ENCODE data around the gene CYP27B1. TPM values are rescaled to one million over a fixed set of nuclear protein-coding genes. Genes with fewer than 3 reads are reported as not detected.
A peak's percentile ranks its signal among the peaks of the same experiment; 100 is the strongest.

Gene CYP27B1
- total and polyA plus RNA-seq, 5 donors = 0.12 to 0.22 (median 0.16) TPM; not detected in 1

- H3K27ac ChIP-seq (ENCODE audit: low read length) = no peak overlapping the region
- intact Hi-C loops (cut with DNase I) = no loop called here
- H3K4me3 ChIP-seq (ENCODE audit: low read length) = peak overlapping the region; percentile 97
- H3K4me1 ChIP-seq (ENCODE audit: control insufficient read depth, insufficient read depth, low read length) = peaks cover 2% of the 10 kb centered on the region
- no peaks in the 10 kb centered on the region for H3K9me3 ChIP-seq (ENCODE audit: control insufficient read depth, low read length)
- DNase-seq (peak in 2 of 3 donors; percentile 74), ATAC-seq (no peak)
- 2% methylated on average over 76 of the region's 76 CpGs for WGBS
- H3K27me3 ChIP-seq (ENCODE audit: control insufficient read depth, insufficient read depth) = no peaks in the 10 kb centered on the region
Measured at GRCh38 chr12:57755454-57756372, 11.2 kb downstream of the CYP27B1 start.

- Histone ChIP-seq H3K9me3 (ENCODE audit: control insufficient read depth, low read length) (no peaks in the 10 kb centered on the region), H3K27me3 (ENCODE audit: control insufficient read depth, insufficient read depth) (no peaks in the 10 kb centered on the region), H3K4me3 (ENCODE audit: low read length) (peak overlapping the region; percentile 97), H3K4me1 (ENCODE audit: control insufficient read depth, insufficient read depth, low read length) (peaks cover 2% of the 10 kb centered on the region), H3K27ac (ENCODE audit: low read length) (no peak overlapping the region)
- ATAC-seq (no peak), DNase-seq (peak in 1 of 3 donors; percentile 75)
- intact Hi-C loops (cut with DNase I) = no loop called here
- under 1% methylated on average over 33 of the region's 34 CpGs for WGBS
Measured at GRCh38 chr12:57755194-57755453, 11.8 kb downstream of the CYP27B1 start.

GRCh38 chr12:57754411-57755193 lies 12.3 kb downstream of the CYP27B1 start, which contains the start of gene MARCHF9:
Gene MARCHF9, plus strand, starts transcription at chr12:57755103. Its CDS starts 426 bp downstream, at chr12:57755529.
- no peak within 1 kb of the TSS for H3K27ac ChIP-seq (ENCODE audit: low read length)
- DNase-seq (peak; percentile 57 to 86 (median 84)), ATAC-seq (peak in 1 of 2 donors; percentile 2)
- H3K4me3 ChIP-seq (ENCODE audit: low read length) = peak within 1 kb of the TSS; percentile 97
- H3K27me3 ChIP-seq (ENCODE audit: control insufficient read depth, insufficient read depth) = no peaks in the 10 kb centered on the region
- H3K4me1 ChIP-seq (ENCODE audit: control insufficient read depth, insufficient read depth, low read length) = peaks cover 2% of the 10 kb centered on the region
- intact Hi-C loops (cut with DNase I) = no loop called here
- 1% methylated on average over 41 of the region's 41 CpGs for WGBS
- H3K9me3 ChIP-seq (ENCODE audit: control insufficient read depth, low read length) = no peaks in the 10 kb centered on the region

GRCh38 chr12:57753756-57754337 lies 13.0 kb downstream of the CYP27B1 start:
- 24% methylated on average over 1 of the region's 1 CpG for WGBS
- H3K27me3 ChIP-seq (ENCODE audit: control insufficient read depth, insufficient read depth) = no peaks in the 10 kb centered on the region
- H3K4me1 ChIP-seq (ENCODE audit: control insufficient read depth, insufficient read depth, low read length) = peaks cover 2% of the 10 kb centered on the region
- no peak for ATAC-seq
- no peak overlapping the region for H3K27ac ChIP-seq (ENCODE audit: low read length)
- H3K9me3 ChIP-seq (ENCODE audit: control insufficient read depth, low read length) = no peaks in the 10 kb centered on the region
- H3K4me3 ChIP-seq (ENCODE audit: low read length) = no peak overlapping the region
- intact Hi-C loops (cut with DNase I) = no loop called here
- peak in 1 of 3 donors; percentile 37 for DNase-seq

GRCh38 chr12:57752668-57753000 lies 14.2 kb downstream of the CYP27B1 start:
- Histone ChIP-seq H3K27ac (ENCODE audit: low read length) (no peak overlapping the region), H3K9me3 (ENCODE audit: control insufficient read depth, low read length) (no peaks in the 10 kb centered on the region), H3K27me3 (ENCODE audit: control insufficient read depth, insufficient read depth) (no peaks in the 10 kb centered on the region), H3K4me1 (ENCODE audit: control insufficient read depth, insufficient read depth, low read length) (peaks cover 2% of the 10 kb centered on the region), H3K4me3 (ENCODE audit: low read length) (peak overlapping the region; percentile 12)
- intact Hi-C loops (cut with DNase I) = no loop called here
- WGBS = under 1% methylated on average over 5 of the region's 5 CpGs
- ATAC-seq = no peak
- DNase-seq = no peak

- peak within 1 kb of the TSS; percentile 65 for H3K27ac ChIP-seq (ENCODE audit: low read length)
- H3K4me1 ChIP-seq (ENCODE audit: control insufficient read depth, insufficient read depth, low read length) = peaks cover 2% of the 10 kb centered on the region
- intact Hi-C loops (cut with DNase I) = no loop called here
- H3K27me3 ChIP-seq (ENCODE audit: control insufficient read depth, insufficient read depth) = no peaks in the 10 kb centered on the region
- WGBS = under 1% methylated on average over 58 of the region's 58 CpGs
- peak within 1 kb of the TSS; percentile 58 for H3K4me3 ChIP-seq (ENCODE audit: low read length)
- DNase-seq (peak; percentile 100), ATAC-seq (peak; percentile 92 to 94)
- no peaks in the 10 kb centered on the region for H3K9me3 ChIP-seq (ENCODE audit: control insufficient read depth, low read length)
Measured at GRCh38 chr12:57751788-57752667, 14.8 kb downstream of the CYP27B1 start, which contains the start of gene CDK4. Gene CDK4, minus strand, starts transcription at chr12:57752310. Its CDS starts 593 bp downstream, at chr12:57751717.

- DNase-seq (peak in 2 of 3 donors; percentile 40 to 44), ATAC-seq (peak in 1 of 2 donors; percentile 0)
- Histone ChIP-seq H3K27me3 (ENCODE audit: control insufficient read depth, insufficient read depth) (no peaks in the 10 kb centered on the region), H3K4me3 (ENCODE audit: low read length) (peak overlapping the region; percentile 58), H3K27ac (ENCODE audit: low read length) (peak overlapping the region; percentile 65), H3K4me1 (ENCODE audit: control insufficient read depth, insufficient read depth, low read length) (peaks cover 2% of the 10 kb centered on the region), H3K9me3 (ENCODE audit: control insufficient read depth, low read length) (no peaks in the 10 kb centered on the region)
- 12% methylated on average over 8 of the region's 8 CpGs for WGBS
- intact Hi-C loops (cut with DNase I) = no loop called here
Measured at GRCh38 chr12:57751432-57751787, 15.5 kb downstream of the CYP27B1 start.

GRCh38 chr12:57750561-57751431 lies 16.1 kb downstream of the CYP27B1 start:
- WGBS = 89% methylated on average over 15 of the region's 15 CpGs
- peak overlapping the region; percentile 58 for H3K4me3 ChIP-seq (ENCODE audit: low read length)
- H3K27ac ChIP-seq (ENCODE audit: low read length) = peak overlapping the region; percentile 65
- no peaks in the 10 kb centered on the region for H3K27me3 ChIP-seq (ENCODE audit: control insufficient read depth, insufficient read depth)
- DNase-seq = peak in 2 of 3 donors; percentile 36 to 52
- peaks cover 2% of the 10 kb centered on the region for H3K4me1 ChIP-seq (ENCODE audit: control insufficient read depth, insufficient read depth, low read length)
- no peaks in the 10 kb centered on the region for H3K9me3 ChIP-seq (ENCODE audit: control insufficient read depth, low read length)
- intact Hi-C loops (cut with DNase I) = no loop called here
- no peak for ATAC-seq

GRCh38 chr12:57749061-57749460 lies 17.8 kb downstream of the CYP27B1 start:
- Histone ChIP-seq H3K4me1 (ENCODE audit: control insufficient read depth, insufficient read depth, low read length) (peaks cover 4% of the 10 kb centered on the region), H3K4me3 (ENCODE audit: low read length) (no peak overlapping the region)

More at GRCh38 chr12:57749061-57749460, 17.8 kb downstream of the CYP27B1 start:
- H3K27me3 ChIP-seq (ENCODE audit: control insufficient read depth, insufficient read depth) = no peaks in the 10 kb centered on the region
- H3K27ac ChIP-seq (ENCODE audit: low read length) = no peak overlapping the region
- ATAC-seq (no peak), DNase-seq (peak in 2 of 3 donors; percentile 35 to 53)
- no peaks in the 10 kb centered on the region for H3K9me3 ChIP-seq (ENCODE audit: control insufficient read depth, low read length)
- WGBS = 90% methylated on average over 5 of the region's 5 CpGs
- intact Hi-C loops (cut with DNase I) = no loop called here

Data from right cardiac atrium (tissue), 5 donors.